GM12865 (cell line): ENCODE results near the gene LBX2.

ENCODE experiments used
- DNase-seq: peaks from one replicate; pipeline ENCODE4 v3.0.0; 2010; ENCODE audit warnings: low read depth
- H3K4me3 ChIP-seq: 2 replicates; pipeline ENCODE4 v1.5.1; 2011; ENCODE audit warnings: mild to moderate bottlenecking, low read depth, low read length, control low read depth
- TF ChIP-seq, protein P1 (sequence below): IDR thresholded peaks from 2 replicates; pipeline ENCODE4 v1.5.1; 2011; ENCODE audit warnings: low read length, control low read depth, low read depth, inconsistent platforms; ENCODE audit not compliant: insufficient read depth; ENCODE audit errors: missing control alignments

LBX2 gene

DNA sequence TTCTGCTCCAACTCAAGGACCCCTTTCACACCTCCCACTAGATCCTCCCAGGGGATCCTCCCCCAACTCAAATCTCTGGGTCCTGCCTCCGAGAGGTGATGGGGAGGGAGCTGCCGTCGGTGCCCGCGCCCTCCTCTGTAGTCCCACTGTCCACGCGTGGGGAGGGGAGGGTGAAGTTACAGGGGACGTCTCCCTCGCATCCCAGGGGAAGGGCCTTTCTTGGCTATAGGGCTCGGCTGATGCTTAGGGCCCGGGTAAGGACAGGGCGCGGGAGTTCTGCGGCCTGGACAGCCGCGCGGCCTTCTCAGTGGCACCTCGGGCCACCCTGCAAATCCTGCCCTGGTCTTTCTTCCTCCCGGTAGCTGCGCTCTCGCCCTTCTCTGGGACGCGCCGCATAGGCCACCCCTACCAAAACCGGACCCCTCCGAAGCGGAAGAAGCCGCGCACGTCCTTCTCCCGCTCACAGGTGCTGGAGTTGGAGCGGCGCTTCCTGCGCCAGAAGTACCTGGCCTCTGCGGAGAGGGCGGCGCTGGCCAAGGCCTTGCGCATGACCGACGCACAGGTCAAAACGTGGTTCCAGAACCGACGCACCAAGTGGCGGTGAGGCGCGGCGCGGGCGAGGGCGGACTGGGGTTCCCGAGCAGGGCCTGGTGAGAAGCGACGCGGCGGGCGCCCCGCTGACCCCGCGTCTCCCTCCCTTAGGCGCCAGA lies 16.0 kb upstream of the LBX2 start:
- TF ChIP-seq, protein P1, sequence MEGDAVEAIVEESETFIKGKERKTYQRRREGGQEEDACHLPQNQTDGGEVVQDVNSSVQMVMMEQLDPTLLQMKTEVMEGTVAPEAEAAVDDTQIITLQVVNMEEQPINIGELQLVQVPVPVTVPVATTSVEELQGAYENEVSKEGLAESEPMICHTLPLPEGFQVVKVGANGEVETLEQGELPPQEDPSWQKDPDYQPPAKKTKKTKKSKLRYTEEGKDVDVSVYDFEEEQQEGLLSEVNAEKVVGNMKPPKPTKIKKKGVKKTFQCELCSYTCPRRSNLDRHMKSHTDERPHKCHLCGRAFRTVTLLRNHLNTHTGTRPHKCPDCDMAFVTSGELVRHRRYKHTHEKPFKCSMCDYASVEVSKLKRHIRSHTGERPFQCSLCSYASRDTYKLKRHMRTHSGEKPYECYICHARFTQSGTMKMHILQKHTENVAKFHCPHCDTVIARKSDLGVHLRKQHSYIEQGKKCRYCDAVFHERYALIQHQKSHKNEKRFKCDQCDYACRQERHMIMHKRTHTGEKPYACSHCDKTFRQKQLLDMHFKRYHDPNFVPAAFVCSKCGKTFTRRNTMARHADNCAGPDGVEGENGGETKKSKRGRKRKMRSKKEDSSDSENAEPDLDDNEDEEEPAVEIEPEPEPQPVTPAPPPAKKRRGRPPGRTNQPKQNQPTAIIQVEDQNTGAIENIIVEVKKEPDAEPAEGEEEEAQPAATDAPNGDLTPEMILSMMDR: no peak
- peak overlapping the region; percentile 34 for H3K4me3 ChIP-seq
- DNase-seq: no peak

DNA sequence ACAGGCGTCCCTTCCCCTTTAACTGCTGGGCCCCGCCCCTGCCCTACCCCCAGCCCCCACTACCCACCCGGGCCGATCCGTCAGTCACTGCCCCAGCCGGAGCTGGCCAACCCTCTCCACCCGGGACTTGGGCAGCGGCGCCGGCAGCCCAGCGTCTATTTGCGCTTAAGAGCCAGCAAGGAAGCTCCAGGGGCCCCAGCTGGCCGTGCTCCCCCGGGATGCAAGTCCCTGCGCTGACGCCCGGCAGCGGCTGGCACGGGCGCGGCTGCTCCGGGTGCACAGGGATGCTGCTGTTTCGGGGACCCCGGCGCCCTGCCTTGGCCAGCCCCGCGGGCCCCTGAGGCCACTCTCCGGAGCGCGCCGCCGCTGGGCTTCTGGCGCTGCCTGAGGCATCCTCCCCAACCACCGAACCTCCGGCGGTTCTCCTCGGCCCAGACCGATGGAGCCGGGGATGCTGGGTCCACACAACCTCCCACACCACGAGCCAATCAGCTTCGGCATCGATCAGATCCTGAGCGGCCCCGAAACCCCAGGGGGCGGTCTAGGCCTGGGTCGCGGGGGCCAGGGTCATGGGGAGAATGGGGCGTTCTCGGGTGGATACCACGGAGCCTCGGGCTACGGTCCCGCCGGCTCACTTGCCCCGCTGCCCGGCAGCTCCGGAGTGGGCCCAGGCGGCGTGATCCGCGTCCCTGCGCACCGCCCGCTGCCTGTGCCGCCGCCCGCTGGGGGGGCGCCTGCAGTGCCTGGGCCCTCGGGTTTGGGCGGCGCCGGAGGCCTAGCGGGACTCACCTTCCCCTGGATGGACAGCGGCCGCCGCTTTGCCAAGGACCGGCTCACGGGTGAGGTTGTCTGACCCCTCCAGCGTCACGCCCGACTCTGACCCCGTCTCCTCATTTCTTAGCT lies 15.2 kb upstream of the LBX2 start, which contains the start of gene TLX2:
Gene TLX2, plus strand, starts transcription at position 83 of the 903 bp plus-strand sequence. Its CDS starts 357 bp downstream, at position 440.
- peak within 1 kb of the TSS; percentile 34 for H3K4me3 ChIP-seq
- no peak for DNase-seq
- TF ChIP-seq, protein P1: no peak

DNA sequence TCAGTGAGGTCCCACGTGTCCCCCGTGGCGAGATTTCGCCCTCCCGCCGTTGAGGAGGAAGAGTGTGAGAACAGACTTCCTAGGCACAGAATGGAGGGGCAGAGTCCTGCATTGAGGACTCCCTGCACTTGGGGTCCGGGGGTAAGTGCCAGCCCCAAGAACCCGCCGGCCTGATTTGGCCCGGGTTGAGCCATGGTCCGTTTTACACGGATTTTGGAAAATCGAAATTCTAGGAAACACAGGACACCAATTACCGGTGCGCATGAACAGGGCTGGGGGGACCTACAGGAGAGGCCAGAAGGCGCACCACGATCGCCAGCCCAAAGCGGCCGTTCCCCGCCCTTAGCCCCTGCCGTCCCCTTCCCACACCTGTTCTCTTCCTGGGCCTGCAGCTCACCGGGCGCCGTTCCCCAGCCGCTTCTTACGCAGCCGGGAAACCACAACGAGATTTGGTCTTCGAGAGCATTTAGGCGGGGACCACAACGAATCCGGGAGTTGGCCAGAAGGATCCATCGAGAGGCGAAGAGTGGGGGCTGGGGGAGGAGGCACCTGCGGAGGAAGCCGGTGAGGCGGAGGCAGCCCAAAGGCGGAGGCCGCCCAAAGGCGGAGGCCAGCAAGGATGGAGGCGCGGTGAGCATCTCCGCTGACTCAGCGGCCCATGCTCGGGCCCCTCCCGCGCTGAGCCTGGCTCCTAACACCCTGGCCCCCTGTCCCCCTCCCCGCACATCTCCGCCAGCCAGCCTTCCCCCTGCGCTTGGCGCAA lies 14.4 kb upstream of the LBX2 start:
- no peak for DNase-seq
- TF ChIP-seq, protein P1: no peak
- no peak overlapping the region for H3K4me3 ChIP-seq

DNA sequence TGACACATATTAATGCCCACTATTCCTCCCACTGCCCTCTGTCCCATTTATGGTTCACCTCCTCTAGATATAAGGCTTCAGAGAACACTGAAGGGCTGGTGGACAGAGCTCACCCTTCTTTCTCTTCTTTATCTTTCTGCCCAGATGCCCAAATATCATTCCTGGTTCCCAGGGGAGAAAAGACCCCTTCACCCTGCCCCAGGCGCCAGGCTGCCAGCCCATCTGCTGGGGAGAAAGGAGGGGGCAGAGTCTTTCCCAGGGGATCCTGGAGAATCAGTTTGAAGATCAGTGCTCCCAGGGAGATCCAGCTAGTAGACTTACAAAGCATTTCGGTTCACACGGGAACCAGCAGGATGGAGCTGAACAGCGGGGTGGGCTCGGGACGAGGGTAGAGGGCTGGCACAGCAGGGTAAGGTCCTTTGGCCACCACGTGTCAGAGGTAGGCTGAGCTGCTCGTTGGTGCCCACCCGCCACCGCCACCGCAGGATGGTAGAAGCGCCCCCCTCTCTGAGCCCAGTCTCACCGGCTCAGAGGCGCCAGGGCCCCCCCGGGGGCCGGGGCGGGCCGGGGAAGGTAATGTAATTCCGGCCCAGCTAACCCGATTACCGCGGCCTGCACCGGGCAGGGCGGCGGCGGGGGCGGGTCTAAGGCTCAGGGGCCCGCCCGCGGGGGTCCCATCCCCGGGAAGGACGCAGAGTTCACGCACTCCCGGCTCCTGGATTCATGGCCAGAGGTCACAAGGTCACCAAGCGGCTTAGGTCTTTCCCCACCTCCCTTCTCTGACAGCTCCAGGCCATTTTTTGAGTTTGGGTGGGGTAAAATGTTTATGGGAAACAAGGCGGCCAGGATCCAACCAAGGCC lies 13.6 kb upstream of the LBX2 start:
- no peak for DNase-seq
- TF ChIP-seq, protein P1: no peak
- no peak overlapping the region for H3K4me3 ChIP-seq

GRCh38 chr2:74511104-74511989 lies 11.9 kb upstream of the LBX2 start:
- H3K4me3 ChIP-seq: no peak overlapping the region
- TF ChIP-seq, protein P1: no peak
- no peak for DNase-seq
